SK-N-SH (cell line): ENCODE measurements around the gene RHOT2.

Experiments
- CHD2 ChIP-seq: fragments of 150-350 bp; IDR thresholded peaks from 2 replicates; pipeline ENCODE4 v1.6.1; 2018; ENCODE audit warnings: low read length; ENCODE audit not compliant: partially characterized antibody
- GABPA ChIP-seq: IDR thresholded peaks from 2 replicates; pipeline ENCODE4 v1.4.0; 2012; ENCODE audit warnings: low read depth, mild to moderate bottlenecking
- JUND ChIP-seq: IDR thresholded peaks from 2 replicates; pipeline ENCODE4 v1.4.0; 2012
- NFIC ChIP-seq: IDR thresholded peaks from 2 replicates; pipeline ENCODE4 v1.4.0; 2012; ENCODE audit warnings: borderline replicate concordance
- POLR2AphosphoS5 ChIP-seq: IDR thresholded peaks from 2 replicates; pipeline ENCODE4 v1.6.1; 2012; ENCODE audit warnings: low read depth, low read length
- RFX5 ChIP-seq: IDR thresholded peaks from 2 replicates; pipeline ENCODE4 v1.6.1; 2012; ENCODE audit warnings: mild to moderate bottlenecking, improper control_type of control experiment, low read length
- SIN3A ChIP-seq: IDR thresholded peaks from 2 replicates; pipeline ENCODE4 v1.6.1; 2012; ENCODE audit warnings: low read depth, mild to moderate bottlenecking, low read length, moderate library complexity, borderline replicate concordance
- YY1 ChIP-seq: IDR thresholded peaks from 2 replicates; pipeline ENCODE4 v1.4.0; 2012; ENCODE audit warnings: low read depth, mild to moderate bottlenecking
- TF ChIP-seq, protein P1 (sequence below): fragments of 200-600 bp; sonication (generic); IDR thresholded peaks from 2 replicates; pipeline ENCODE4 v1.6.1; 2017; ENCODE audit warnings: antibody characterized with exemption, mild to moderate bottlenecking, moderate library complexity
- TF ChIP-seq, protein P2 (sequence below): IDR thresholded peaks from 2 replicates; pipeline ENCODE4; 2012

DNA sequence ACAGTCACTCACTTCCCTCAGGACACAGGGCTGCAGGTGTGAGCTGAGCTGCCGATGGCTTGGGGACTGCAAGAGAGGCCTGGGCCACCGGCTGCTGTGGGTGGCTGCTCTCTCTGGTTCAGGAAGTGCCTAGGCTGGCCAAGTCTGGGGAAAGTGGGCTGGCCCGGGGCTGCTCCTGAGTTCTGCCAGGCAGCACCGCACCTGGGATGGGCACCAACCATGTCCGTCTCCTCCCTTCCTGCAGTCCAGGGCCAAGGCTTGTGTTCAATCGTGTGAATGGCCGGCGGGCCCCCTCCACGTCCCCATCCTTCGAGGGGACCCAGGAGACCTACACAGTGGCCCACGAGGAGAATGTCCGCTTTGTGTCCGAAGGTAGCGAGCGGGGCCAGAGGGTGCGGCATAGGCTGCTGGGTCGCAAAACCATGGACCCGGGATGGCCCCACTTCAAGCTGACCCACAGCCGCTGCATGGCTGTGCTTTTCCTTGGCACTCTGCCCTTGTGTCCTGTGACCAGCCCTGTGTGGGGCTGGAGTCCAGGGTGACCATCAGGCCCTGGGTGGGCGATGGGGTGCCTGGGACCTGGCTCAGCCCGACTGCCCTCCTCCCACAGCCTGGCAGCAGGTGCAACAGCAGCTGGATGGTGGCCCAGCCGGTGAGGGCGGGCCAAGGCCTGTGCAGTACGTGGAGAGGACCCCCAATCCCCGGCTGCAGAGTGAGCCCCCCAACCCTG lies 20.6 kb upstream of the RHOT2 start:
- TF ChIP-seq, protein P1, sequence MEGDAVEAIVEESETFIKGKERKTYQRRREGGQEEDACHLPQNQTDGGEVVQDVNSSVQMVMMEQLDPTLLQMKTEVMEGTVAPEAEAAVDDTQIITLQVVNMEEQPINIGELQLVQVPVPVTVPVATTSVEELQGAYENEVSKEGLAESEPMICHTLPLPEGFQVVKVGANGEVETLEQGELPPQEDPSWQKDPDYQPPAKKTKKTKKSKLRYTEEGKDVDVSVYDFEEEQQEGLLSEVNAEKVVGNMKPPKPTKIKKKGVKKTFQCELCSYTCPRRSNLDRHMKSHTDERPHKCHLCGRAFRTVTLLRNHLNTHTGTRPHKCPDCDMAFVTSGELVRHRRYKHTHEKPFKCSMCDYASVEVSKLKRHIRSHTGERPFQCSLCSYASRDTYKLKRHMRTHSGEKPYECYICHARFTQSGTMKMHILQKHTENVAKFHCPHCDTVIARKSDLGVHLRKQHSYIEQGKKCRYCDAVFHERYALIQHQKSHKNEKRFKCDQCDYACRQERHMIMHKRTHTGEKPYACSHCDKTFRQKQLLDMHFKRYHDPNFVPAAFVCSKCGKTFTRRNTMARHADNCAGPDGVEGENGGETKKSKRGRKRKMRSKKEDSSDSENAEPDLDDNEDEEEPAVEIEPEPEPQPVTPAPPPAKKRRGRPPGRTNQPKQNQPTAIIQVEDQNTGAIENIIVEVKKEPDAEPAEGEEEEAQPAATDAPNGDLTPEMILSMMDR, result no peak
- no peak for TF ChIP-seq GABPA
- no peak for TF ChIP-seq SIN3A
- TF ChIP-seq CHD2, result no peak
- TF ChIP-seq YY1, result no peak
- TF ChIP-seq, protein P2, sequence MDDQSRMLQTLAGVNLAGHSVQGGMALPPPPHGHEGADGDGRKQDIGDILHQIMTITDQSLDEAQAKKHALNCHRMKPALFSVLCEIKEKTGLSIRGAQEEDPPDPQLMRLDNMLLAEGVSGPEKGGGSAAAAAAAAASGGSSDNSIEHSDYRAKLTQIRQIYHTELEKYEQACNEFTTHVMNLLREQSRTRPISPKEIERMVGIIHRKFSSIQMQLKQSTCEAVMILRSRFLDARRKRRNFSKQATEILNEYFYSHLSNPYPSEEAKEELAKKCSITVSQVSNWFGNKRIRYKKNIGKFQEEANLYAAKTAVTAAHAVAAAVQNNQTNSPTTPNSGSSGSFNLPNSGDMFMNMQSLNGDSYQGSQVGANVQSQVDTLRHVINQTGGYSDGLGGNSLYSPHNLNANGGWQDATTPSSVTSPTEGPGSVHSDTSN, result no peak
- no peak for TF ChIP-seq JUND
- no peak for TF ChIP-seq POLR2AphosphoS5
- no peak for TF ChIP-seq NFIC
- TF ChIP-seq RFX5, result no peak
